OCI-LY1 (cell line): ENCODE data around the gene WNK4.

Experiments
- H2AFZ ChIP-seq: fragments of 200-600 bp; sonication (generic), shearing (Covaris generic); 2 replicates; pipeline ENCODE4 v1.6.0; 2014; ENCODE audit warnings: antibody characterized with exemption, mild to moderate bottlenecking, low read length
- H3F3A ChIP-seq: fragments of 200-600 bp; sonication (generic), shearing (Covaris generic); 2 replicates; pipeline ENCODE4 v1.6.0; 2014; ENCODE audit warnings: mild to moderate bottlenecking, antibody characterized with exemption, low read length, moderate library complexity; ENCODE audit not compliant: insufficient read depth
- H3K27ac ChIP-seq: fragments of 200-600 bp; sonication (generic); 2 replicates; pipeline ENCODE4 v1.5.1; 2014; ENCODE audit warnings: low read length, mixed run types, mild to moderate bottlenecking, low read depth; ENCODE audit not compliant: poor library complexity, severe bottlenecking
- H3K27me3 ChIP-seq: fragments of 200-600 bp; sonication (generic); 2 replicates; pipeline ENCODE4 v1.6.0; 2014; ENCODE audit warnings: antibody characterized with exemption, mild to moderate bottlenecking, low read length, moderate library complexity; ENCODE audit not compliant: insufficient read depth
- H3K36me3 ChIP-seq: fragments of 200-600 bp; sonication (generic); 2 replicates; pipeline ENCODE4 v1.6.1; 2014; ENCODE audit warnings: mild to moderate bottlenecking, antibody characterized with exemption, low read length, moderate library complexity, mixed read lengths; ENCODE audit not compliant: insufficient read depth
- H3K4me1 ChIP-seq: fragments of 200-600 bp; sonication (generic); 2 replicates; pipeline ENCODE4 v1.5.1; 2014; ENCODE audit warnings: mild to moderate bottlenecking, low read length, moderate library complexity; ENCODE audit not compliant: insufficient read depth, severe bottlenecking
- H3K4me2 ChIP-seq: fragments of 200-600 bp; sonication (generic), shearing (Covaris generic); 2 replicates; pipeline ENCODE4 v1.6.1; 2014; ENCODE audit warnings: low read length
- H3K4me3 ChIP-seq: fragments of 200-600 bp; sonication (generic); 2 replicates; pipeline ENCODE4 v1.5.1; 2014; ENCODE audit warnings: low read length, low read depth, mild to moderate bottlenecking, mixed read lengths; ENCODE audit not compliant: poor library complexity, severe bottlenecking
- H3K79me2 ChIP-seq: fragments of 200-600 bp; shearing (Covaris generic); 2 replicates; pipeline ENCODE4 v1.6.1; 2016; ENCODE audit warnings: mixed run types, low read length, mixed read lengths; ENCODE audit not compliant: insufficient read depth
- H3K9ac ChIP-seq: fragments of 200-600 bp; sonication (generic), shearing (Covaris generic); 2 replicates; pipeline ENCODE4 v1.6.1; 2014; ENCODE audit warnings: mild to moderate bottlenecking, low read length, mixed read lengths
- H3K9me2 ChIP-seq: fragments of 200-600 bp; sonication (generic), shearing (Covaris generic); 2 replicates; pipeline ENCODE4 v1.6.1; 2014; ENCODE audit warnings: low read depth, mild to moderate bottlenecking, low read length, mixed read lengths
- H3K9me3 ChIP-seq: fragments of 200-600 bp; shearing (Covaris generic); 2 replicates; pipeline ENCODE4 v1.6.1; 2014; ENCODE audit warnings: low read length, mixed read lengths
- H4K20me1 ChIP-seq: fragments of 200-600 bp; sonication (generic), shearing (Covaris generic); 2 replicates; pipeline ENCODE4 v1.6.0; 2016; ENCODE audit warnings: mild to moderate bottlenecking, low read length; ENCODE audit not compliant: insufficient read depth
- EZH2 ChIP-seq: fragments of 200-600 bp; sonication (generic), shearing (Covaris generic); IDR thresholded peaks from 2 replicates; pipeline ENCODE4 v1.8.0; 2017; ENCODE audit warnings: borderline replicate concordance, mixed run types, mild to moderate bottlenecking, antibody characterized with exemption, low read length, moderate library complexity, mixed read lengths
- TF ChIP-seq, protein P1 (sequence below): fragments of 200-600 bp; sonication (generic), shearing (Covaris generic); IDR thresholded peaks from 2 replicates; pipeline ENCODE4 v1.5.1; 2017; ENCODE audit warnings: mild to moderate bottlenecking, antibody characterized with exemption, low read length, moderate library complexity, mixed read lengths

The WNK4 gene

DNA sequence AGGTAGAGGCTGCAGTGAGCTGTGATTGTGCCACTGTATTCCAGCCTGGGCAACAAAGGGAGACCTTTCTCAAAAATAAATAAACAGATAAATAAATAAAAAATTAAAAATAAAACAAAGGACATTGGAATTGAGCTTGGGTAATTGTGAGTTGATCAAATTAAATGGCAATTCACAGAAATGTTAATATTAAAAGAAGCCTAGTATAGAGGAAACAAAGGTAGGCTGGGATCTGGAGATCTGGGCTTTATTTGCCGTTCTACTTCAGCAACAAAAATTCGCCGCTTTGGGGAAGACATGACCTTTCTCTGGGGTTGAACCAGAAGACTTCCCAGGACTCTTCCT, 7.5 kb upstream of the WNK4 start:
- H3K9ac ChIP-seq, result peak overlapping the region; percentile 95
- no peak for TF ChIP-seq EZH2
- TF ChIP-seq, protein P1, sequence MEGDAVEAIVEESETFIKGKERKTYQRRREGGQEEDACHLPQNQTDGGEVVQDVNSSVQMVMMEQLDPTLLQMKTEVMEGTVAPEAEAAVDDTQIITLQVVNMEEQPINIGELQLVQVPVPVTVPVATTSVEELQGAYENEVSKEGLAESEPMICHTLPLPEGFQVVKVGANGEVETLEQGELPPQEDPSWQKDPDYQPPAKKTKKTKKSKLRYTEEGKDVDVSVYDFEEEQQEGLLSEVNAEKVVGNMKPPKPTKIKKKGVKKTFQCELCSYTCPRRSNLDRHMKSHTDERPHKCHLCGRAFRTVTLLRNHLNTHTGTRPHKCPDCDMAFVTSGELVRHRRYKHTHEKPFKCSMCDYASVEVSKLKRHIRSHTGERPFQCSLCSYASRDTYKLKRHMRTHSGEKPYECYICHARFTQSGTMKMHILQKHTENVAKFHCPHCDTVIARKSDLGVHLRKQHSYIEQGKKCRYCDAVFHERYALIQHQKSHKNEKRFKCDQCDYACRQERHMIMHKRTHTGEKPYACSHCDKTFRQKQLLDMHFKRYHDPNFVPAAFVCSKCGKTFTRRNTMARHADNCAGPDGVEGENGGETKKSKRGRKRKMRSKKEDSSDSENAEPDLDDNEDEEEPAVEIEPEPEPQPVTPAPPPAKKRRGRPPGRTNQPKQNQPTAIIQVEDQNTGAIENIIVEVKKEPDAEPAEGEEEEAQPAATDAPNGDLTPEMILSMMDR, result no peak
- peaks cover 25% of the 10 kb centered on the region for H3K36me3 ChIP-seq
- no peaks in the 10 kb centered on the region for H3F3A ChIP-seq
- H3K27me3 ChIP-seq, result no peaks in the 10 kb centered on the region
- H3K27ac ChIP-seq, result no peak overlapping the region
- H3K9me2 ChIP-seq, result no peaks in the 10 kb centered on the region
- H3K9me3 ChIP-seq, result no peaks in the 10 kb centered on the region
- H3K4me3 ChIP-seq, result peak overlapping the region; percentile 96
- H3K4me2 ChIP-seq, result peak overlapping the region; percentile 68
- H2AFZ ChIP-seq, result peak overlapping the region; percentile 98
- no peaks in the 10 kb centered on the region for H4K20me1 ChIP-seq
- peaks cover 15% of the 10 kb centered on the region for H3K4me1 ChIP-seq
- no peaks in the 10 kb centered on the region for H3K79me2 ChIP-seq

DNA sequence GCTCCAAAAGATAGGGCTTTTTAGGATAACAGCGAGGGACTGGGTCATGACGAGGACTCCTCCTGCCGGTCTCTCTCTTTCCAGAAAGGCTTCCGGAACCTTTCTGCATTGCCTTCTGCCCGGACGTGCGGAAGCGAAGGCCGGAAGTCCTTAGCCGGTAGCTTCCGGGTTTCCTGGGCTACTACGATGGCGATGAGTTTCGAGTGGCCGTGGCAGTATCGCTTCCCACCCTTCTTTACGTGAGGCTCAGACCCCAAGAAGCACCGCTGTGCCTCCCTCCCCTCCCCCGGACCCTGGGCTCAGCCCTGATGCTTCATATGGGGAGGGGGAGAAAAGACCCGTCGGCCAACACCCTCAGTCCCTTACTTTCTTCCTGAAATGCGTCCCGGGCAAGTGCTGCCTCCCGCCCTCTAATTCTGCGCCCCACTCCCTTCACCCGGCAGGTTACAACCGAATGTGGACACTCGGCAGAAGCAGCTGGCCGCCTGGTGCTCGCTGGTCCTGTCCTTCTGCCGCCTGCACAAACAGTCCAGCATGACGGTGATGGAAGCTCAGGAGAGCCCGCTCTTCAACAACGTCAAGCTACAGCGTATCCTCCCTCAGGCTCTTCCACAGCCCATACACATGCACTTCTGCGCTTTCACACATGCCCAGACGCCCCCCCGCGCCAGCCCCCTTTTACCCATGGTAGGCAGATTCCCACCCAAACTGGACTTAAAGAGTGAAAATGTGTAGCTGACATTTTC, 6.9 kb upstream of the WNK4 start, which contains the start of gene VPS25:
Gene VPS25, plus strand, starts transcription at position 160 of the 746 bp plus-strand sequence. Its CDS starts 27 bp downstream, at position 187.
- Histone ChIP-seq H3K9me3 (no peaks in the 10 kb centered on the region), H3K27me3 (no peaks in the 10 kb centered on the region), H2AFZ (peak within 1 kb of the TSS; percentile 98), H3K79me2 (no peaks in the 10 kb centered on the region), H3K36me3 (peaks cover 30% of the 10 kb centered on the region), H4K20me1 (no peaks in the 10 kb centered on the region), H3K9ac (peak within 1 kb of the TSS; percentile 95), H3K27ac (no peak within 1 kb of the TSS), H3K4me2 (peak within 1 kb of the TSS; percentile 68), H3K4me3 (peak within 1 kb of the TSS; percentile 96), H3K4me1 (peaks cover 15% of the 10 kb centered on the region), H3K9me2 (no peaks in the 10 kb centered on the region), H3F3A (no peaks in the 10 kb centered on the region)
- TF ChIP-seq, protein P1, result peak; percentile 16; the same call in 1 of the 2 replicates
- TF ChIP-seq EZH2, result no peak

DNA sequence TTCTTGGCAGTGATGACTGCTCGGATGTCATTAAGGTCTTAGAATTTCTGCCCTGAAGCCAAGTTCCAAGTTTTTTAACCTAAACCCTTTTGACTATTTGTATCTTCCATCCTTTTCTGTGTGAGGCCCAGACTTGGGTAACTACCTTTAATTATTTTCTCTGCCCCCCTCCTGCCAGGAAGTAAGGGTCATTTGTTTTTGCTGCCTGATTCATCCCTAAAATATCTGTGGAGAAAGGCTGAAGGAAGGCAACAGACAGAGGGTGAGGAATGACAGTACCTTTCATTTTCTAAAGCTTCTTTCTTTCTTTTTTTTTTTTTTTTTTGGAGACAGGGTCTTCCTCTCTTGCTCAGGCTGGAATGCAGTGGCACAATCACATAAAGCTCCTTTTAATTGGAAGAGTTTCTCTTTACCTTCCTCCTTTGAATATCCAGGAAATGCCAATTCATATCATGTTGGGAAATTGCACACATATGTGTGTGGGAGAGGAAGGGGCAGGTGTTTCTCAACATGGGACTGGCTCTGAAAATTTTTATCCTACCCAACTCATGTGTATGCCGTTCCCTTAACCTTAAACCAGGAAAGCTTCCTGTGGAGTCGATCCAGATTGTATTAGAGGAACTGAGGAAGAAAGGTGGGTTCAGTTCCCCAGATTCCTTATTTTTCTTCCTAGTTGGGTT, 6.2 kb upstream of the WNK4 start:
- Histone ChIP-seq H3K4me3 (peak overlapping the region; percentile 96), H3K9ac (peak overlapping the region; percentile 95), H3K27ac (no peak overlapping the region), H3K9me2 (no peaks in the 10 kb centered on the region), H3F3A (no peaks in the 10 kb centered on the region), H3K9me3 (no peaks in the 10 kb centered on the region), H3K4me1 (peaks cover 15% of the 10 kb centered on the region), H3K79me2 (no peaks in the 10 kb centered on the region), H3K4me2 (peak overlapping the region; percentile 68), H2AFZ (no peak overlapping the region), H3K36me3 (peaks cover 38% of the 10 kb centered on the region), H3K27me3 (no peaks in the 10 kb centered on the region), H4K20me1 (no peaks in the 10 kb centered on the region)
- TF ChIP-seq, protein P1, result no peak
- TF ChIP-seq EZH2, result no peak
